OCI-LY7 (cell line): Measurements from ENCODE around the gene GH1.

Source experiments
- CTCF ChIP-seq: fragments of 200-600 bp; sonication (generic); conservative IDR thresholded peaks from 2 replicates; pipeline ENCODE4 v1.5.1; 2014; ENCODE audit warnings: mild to moderate bottlenecking, antibody characterized with exemption, low read length, moderate library complexity, mixed read lengths
- EZH2phosphoT487 ChIP-seq: fragments of 200-600 bp; sonication (generic); IDR thresholded peaks from 2 replicates; pipeline ENCODE4 v1.6.1; 2018; ENCODE audit warnings: low read depth, borderline replicate concordance, mild to moderate bottlenecking, mixed run types, antibody characterized with exemption, low read length, moderate library complexity, mixed read lengths

DNA sequence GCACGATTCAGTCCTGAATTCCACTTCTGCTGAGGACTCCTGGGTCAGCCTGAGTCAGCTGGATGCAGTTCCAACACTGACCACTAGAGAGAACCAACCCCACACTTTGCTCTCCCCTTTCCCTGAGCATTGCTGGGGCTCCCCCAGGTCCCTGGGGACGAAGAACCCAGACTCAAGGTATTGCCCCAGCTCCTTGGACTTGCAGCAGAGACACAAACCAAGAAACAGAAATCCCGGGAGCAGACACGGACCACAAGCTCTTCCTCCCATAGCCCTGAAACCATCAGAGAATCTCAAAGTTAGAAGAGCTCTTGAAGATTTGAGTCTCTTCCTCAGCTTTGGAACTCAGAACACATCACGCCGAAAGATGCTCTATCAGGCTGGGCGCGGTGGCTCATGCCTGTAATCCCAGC lies 678 bp upstream of the GH1 start:
- TF ChIP-seq CTCF (peak; percentile 92), EZH2phosphoT487 (no peak)
